ENCODE measurements around the gene MAPK4. TPM values are rescaled to one million over a fixed set of nuclear protein-coding genes. Genes with fewer than 3 reads are reported as not detected.

The MAPK4 gene
- total RNA-seq, 5 donors from 2014 or later (not counting 1 experiment from before 2014, with no cell fraction given) = 0.06 TPM; not detected in 4

DNA sequence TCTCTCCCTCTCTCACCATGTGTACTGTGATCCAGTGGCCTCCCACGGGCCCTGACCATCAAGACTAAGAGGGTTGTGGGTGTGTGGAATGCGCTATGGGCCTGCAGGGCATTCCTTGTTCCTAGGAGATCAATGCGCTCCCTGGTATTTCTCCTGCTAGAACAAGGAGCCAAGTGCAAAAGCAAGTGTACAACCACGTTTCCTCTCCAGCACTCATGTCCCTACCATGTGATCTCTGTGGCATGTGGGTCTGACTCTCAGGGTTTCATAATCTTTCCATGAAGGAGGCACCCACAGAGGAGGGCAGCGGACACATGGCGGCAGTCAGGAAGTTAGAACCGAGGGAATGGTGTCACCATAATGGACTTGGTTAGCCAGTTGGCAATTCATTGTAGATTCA lies 91.4 kb downstream of the MAPK4 start:
- WGBS (ENCODE audit: insufficient coverage) = 100% methylated on average over 1 of the region's 7 CpGs
- Mint-ChIP-seq H3K27ac (no peak overlapping the region), H3K4me3 (no peak overlapping the region), H3K9me3 (peaks cover 0 to 4% (median 0%) of the 10 kb centered on the region in 3 donors), H3K4me1 (no peaks in the 10 kb centered on the region), H3K27me3 (peaks cover 6 to 10% of the 10 kb centered on the region in 2 donors), H3K36me3 (no peaks in the 10 kb centered on the region)
- no peaks in the 10 kb centered on the region for H3K4me1 ChIP-seq (ENCODE audit: control insufficient read depth in 1 of 2, extremely low read depth in 1 of 2, insufficient read depth in 2 of 2, low read length in 2 of 2)
- no peak for DNase-seq
- H3K27ac ChIP-seq (ENCODE audit: low read length) = no peak overlapping the region
- CTCF ChIA-PET = no interaction called here
- H3K27me3 ChIP-seq (replicated peaks in 1 of 2; ENCODE audit: control insufficient read depth in 2 of 2, extremely low read depth in 1 of 2, insufficient read depth in 2 of 2, low read length in 1 of 2) = peaks cover 0 to 6% of the 10 kb centered on the region in 2 experiments
- no peak for ATAC-seq (replicated peaks in 1 of 4)
- no peaks in the 10 kb centered on the region for H3K36me3 ChIP-seq (ENCODE audit: control insufficient read depth in 2 of 2, extremely low read depth in 1 of 2, insufficient read depth in 1 of 2, low read length in 1 of 2)
- H3K4me3 ChIP-seq (ENCODE audit: control insufficient read depth in 1 of 2, extremely low read depth in 1 of 2, low read length in 1 of 2) = no peak overlapping the region
- POLR2A ChIA-PET = no interaction called here
- H3K9me3 ChIP-seq = no peaks in the 10 kb centered on the region

DNA sequence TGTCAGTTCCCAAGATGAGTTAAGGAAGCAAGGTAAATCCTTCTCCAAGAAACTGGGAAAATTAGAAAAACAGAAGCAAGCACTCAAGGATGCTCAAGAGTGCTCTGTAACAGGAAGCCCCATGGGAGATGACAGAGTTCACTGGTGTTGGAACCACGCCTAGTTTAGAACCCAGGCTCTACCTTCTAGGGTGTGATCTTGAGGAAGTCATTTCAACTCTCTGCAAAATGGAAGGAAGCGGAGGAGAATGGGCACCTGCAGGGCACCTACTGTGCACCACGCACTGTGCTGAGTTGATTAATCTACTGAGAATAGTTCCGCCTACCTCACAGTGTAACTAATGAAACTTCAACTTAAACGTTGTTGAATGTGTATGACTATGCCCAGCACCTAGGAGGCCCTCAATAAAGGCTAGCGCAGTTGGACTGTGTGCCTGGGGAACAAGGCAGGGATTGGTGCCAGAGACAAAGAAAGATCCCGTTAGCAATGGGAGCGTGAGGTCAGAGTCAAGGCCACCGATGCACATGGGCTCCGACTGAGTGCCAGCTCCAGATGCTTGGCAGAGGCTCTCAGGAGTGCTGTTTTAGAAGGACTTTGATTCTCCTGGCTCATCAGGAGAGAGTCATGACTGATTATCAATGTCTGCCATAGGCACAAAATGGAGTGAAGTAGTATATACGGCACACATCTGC lies 93.7 kb downstream of the MAPK4 start:
- H3K27me3 Mint-ChIP-seq = peaks cover 6 to 10% of the 10 kb centered on the region in 2 donors
- ATAC-seq (replicated peaks in 1 of 4) = no peak
- Histone ChIP-seq H3K9me3 (no peaks in the 10 kb centered on the region), H3K36me3 (ENCODE audit: control insufficient read depth in 2 of 2, extremely low read depth in 1 of 2, insufficient read depth in 1 of 2, low read length in 1 of 2) (no peaks in the 10 kb centered on the region), H3K27ac (ENCODE audit: low read length) (no peak overlapping the region), H3K27me3 (replicated peaks in 1 of 2; ENCODE audit: control insufficient read depth in 2 of 2, extremely low read depth in 1 of 2, insufficient read depth in 2 of 2, low read length in 1 of 2) (peaks cover 0 to 3% of the 10 kb centered on the region in 2 experiments), H3K4me3 (ENCODE audit: control insufficient read depth in 1 of 2, extremely low read depth in 1 of 2, low read length in 1 of 2) (no peak overlapping the region), H3K4me1 (ENCODE audit: control insufficient read depth in 1 of 2, extremely low read depth in 1 of 2, insufficient read depth in 2 of 2, low read length in 2 of 2) (no peaks in the 10 kb centered on the region)
- no peak overlapping the region for H3K27ac Mint-ChIP-seq
- no peak for DNase-seq
- CTCF ChIA-PET = no interaction called here
- POLR2A ChIA-PET = interaction anchor here in 1 of 2 donors (0.6 kb wide), 1 partner anchor 757 kb away, joined by 3 read pairs; no protein-coding TSS in a partner anchor
- no peak overlapping the region for H3K4me3 Mint-ChIP-seq
- H3K9me3 Mint-ChIP-seq = peaks cover 0 to 4% (median 0%) of the 10 kb centered on the region in 3 donors
- 95% methylated on average over 8 of the region's 11 CpGs for WGBS (ENCODE audit: insufficient coverage)
- H3K36me3 Mint-ChIP-seq = no peaks in the 10 kb centered on the region
- H3K4me1 Mint-ChIP-seq = no peaks in the 10 kb centered on the region

DNA sequence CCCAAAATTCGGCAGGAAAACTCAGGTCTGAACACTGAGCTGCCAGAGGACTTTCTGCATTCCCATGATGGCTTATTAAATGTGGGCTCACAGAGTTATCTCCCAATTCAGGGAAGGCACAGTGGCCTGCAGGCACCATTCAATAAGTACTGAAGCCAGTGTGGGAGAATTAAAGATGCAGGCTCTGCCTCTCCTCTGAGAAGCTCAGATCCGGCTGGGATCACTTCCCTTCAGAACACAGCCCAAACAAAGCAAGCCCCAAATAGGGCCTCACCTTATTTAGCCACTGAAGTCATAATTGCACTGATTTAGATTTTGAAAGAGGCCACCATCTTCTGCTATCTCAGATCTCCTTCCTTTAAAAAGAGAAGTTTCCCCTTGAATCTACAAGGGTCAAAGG lies 94.3 kb downstream of the MAPK4 start:
- peaks cover 6 to 10% of the 10 kb centered on the region in 2 donors for H3K27me3 Mint-ChIP-seq
- H3K36me3 Mint-ChIP-seq = no peaks in the 10 kb centered on the region
- ATAC-seq (replicated peaks in 1 of 4) (no peak), DNase-seq (no peak)
- H3K27me3 ChIP-seq (replicated peaks in 1 of 2; ENCODE audit: control insufficient read depth in 2 of 2, extremely low read depth in 1 of 2, insufficient read depth in 2 of 2, low read length in 1 of 2) = peaks cover 0 to 3% of the 10 kb centered on the region in 2 experiments
- CTCF ChIA-PET = no interaction called here
- H3K4me3 Mint-ChIP-seq = no peak overlapping the region
- no peaks in the 10 kb centered on the region for H3K4me1 Mint-ChIP-seq
- whole genome bisulfite sequencing (ENCODE audit: insufficient coverage) = 57% methylated on average over 1 of the region's 2 CpGs
- no peaks in the 10 kb centered on the region for H3K36me3 ChIP-seq (ENCODE audit: control insufficient read depth in 2 of 2, extremely low read depth in 1 of 2, insufficient read depth in 1 of 2, low read length in 1 of 2)
- no peak overlapping the region for H3K27ac ChIP-seq (ENCODE audit: low read length)
- H3K9me3 Mint-ChIP-seq = peaks cover 0 to 4% (median 0%) of the 10 kb centered on the region in 3 donors
- no peak overlapping the region for H3K27ac Mint-ChIP-seq
- POLR2A ChIA-PET = no interaction called here
- H3K4me1 ChIP-seq (ENCODE audit: control insufficient read depth in 1 of 2, extremely low read depth in 1 of 2, insufficient read depth in 2 of 2, low read length in 2 of 2) = no peaks in the 10 kb centered on the region
- H3K4me3 ChIP-seq (ENCODE audit: control insufficient read depth in 1 of 2, extremely low read depth in 1 of 2, low read length in 1 of 2) = no peak overlapping the region
- H3K9me3 ChIP-seq = no peaks in the 10 kb centered on the region

DNA sequence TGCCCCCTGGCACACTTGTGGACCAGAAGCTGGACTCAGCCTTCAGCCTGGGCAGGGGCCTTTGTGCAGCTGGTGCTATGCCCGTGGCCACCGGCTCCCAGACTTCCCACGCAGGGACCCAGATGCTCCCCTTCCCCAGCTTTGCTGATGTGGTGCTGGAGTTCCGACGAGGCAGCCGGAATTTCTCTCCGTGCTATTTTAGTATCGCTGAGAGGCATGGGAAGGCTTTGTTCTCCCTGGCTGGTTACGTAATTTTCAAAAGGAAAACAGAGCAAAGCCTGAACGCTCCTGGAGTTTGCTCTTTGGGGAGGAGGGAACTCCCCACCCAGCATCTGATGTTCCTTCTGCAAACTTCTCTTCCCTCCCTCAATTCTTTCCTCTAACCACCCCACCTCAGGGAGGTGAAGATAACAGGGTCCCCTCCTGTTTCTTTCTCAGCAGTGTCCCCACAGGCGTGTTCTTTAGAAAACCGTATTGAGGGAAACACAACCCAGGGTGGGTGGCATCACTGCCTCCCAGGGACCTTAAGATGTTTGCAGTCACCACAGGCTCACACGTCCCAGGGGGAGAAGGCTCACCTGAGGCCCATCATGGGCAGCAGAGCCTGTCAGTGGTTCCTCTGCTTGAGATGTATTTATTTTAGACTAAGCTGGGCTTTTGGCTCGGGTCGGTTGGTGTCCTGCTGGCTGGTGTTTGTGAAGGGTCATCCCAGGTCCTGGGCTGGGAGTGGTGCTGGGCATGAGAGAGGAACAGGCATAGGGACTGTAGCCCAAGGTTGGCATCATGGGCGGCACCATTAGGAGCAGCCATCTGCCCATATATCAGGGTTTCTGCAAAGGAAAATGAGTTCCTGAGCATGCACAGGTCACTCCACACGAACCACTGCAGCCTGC lies 95.0 kb downstream of the MAPK4 start:
- H3K27me3 Mint-ChIP-seq = peaks cover 6 to 13% of the 10 kb centered on the region in 2 donors
- POLR2A ChIA-PET = no interaction called here
- CTCF ChIA-PET = no interaction called here
- H3K4me1 Mint-ChIP-seq = no peaks in the 10 kb centered on the region
- Histone ChIP-seq H3K27ac (ENCODE audit: low read length) (no peak overlapping the region), H3K9me3 (no peaks in the 10 kb centered on the region), H3K36me3 (ENCODE audit: control insufficient read depth in 2 of 2, extremely low read depth in 1 of 2, insufficient read depth in 1 of 2, low read length in 1 of 2) (no peaks in the 10 kb centered on the region), H3K4me3 (ENCODE audit: control insufficient read depth in 1 of 2, extremely low read depth in 1 of 2, low read length in 1 of 2) (no peak overlapping the region), H3K27me3 (replicated peaks in 1 of 2; ENCODE audit: control insufficient read depth in 2 of 2, extremely low read depth in 1 of 2, insufficient read depth in 2 of 2, low read length in 1 of 2) (peaks cover 0 to 3% of the 10 kb centered on the region in 2 experiments), H3K4me1 (ENCODE audit: control insufficient read depth in 1 of 2, extremely low read depth in 1 of 2, insufficient read depth in 2 of 2, low read length in 2 of 2) (no peaks in the 10 kb centered on the region)
- peaks cover 0 to 4% (median 0%) of the 10 kb centered on the region in 3 donors for H3K9me3 Mint-ChIP-seq
- ATAC-seq (replicated peaks in 1 of 4) = no peak
- WGBS (ENCODE audit: insufficient coverage) = 76% methylated on average over 6 of the region's 17 CpGs
- H3K4me3 Mint-ChIP-seq = no peak overlapping the region
- no peak for DNase-seq
- H3K36me3 Mint-ChIP-seq = no peaks in the 10 kb centered on the region
- no peak overlapping the region for H3K27ac Mint-ChIP-seq

DNA sequence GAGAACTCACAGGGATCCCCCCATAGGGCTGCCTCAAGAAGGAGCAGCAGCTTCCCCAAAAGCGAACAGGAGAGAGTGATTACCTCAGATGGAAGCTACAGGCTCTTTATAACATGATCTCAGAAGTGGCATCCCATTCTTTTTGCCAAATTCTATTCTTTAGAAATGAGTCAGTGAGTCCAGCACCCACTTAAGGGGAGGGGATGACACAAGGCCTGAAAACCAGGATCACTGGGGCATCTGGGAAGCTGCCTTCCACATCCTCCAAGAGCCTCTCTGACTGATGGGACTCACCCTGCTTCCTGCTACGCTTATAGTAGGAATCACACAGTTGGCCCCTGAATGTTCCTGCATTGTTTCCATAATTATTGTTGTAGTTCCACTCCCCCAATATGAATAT lies 96.5 kb downstream of the MAPK4 start:
- Mint-ChIP-seq H3K27me3 (peaks cover 4 to 10% of the 10 kb centered on the region in 2 donors), H3K9me3 (peaks cover 0 to 4% (median 0%) of the 10 kb centered on the region in 3 donors), H3K27ac (no peak overlapping the region), H3K4me3 (no peak overlapping the region), H3K4me1 (no peaks in the 10 kb centered on the region), H3K36me3 (no peaks in the 10 kb centered on the region)
- Histone ChIP-seq H3K4me3 (ENCODE audit: control insufficient read depth in 1 of 2, extremely low read depth in 1 of 2, low read length in 1 of 2) (no peak overlapping the region), H3K27ac (ENCODE audit: low read length) (no peak overlapping the region), H3K36me3 (ENCODE audit: control insufficient read depth in 2 of 2, extremely low read depth in 1 of 2, insufficient read depth in 1 of 2, low read length in 1 of 2) (no peaks in the 10 kb centered on the region), H3K9me3 (no peaks in the 10 kb centered on the region), H3K4me1 (ENCODE audit: control insufficient read depth in 1 of 2, extremely low read depth in 1 of 2, insufficient read depth in 2 of 2, low read length in 2 of 2) (no peaks in the 10 kb centered on the region), H3K27me3 (replicated peaks in 1 of 2; ENCODE audit: control insufficient read depth in 2 of 2, extremely low read depth in 1 of 2, insufficient read depth in 2 of 2, low read length in 1 of 2) (no peaks in the 10 kb centered on the region)
- DNase-seq (no peak), ATAC-seq (replicated peaks in 1 of 4) (no peak)
- ChIA-PET POLR2A (no interaction called here), CTCF (no interaction called here)
- 100% methylated on average over 1 of the region's 2 CpGs for WGBS (ENCODE audit: insufficient coverage)

DNA sequence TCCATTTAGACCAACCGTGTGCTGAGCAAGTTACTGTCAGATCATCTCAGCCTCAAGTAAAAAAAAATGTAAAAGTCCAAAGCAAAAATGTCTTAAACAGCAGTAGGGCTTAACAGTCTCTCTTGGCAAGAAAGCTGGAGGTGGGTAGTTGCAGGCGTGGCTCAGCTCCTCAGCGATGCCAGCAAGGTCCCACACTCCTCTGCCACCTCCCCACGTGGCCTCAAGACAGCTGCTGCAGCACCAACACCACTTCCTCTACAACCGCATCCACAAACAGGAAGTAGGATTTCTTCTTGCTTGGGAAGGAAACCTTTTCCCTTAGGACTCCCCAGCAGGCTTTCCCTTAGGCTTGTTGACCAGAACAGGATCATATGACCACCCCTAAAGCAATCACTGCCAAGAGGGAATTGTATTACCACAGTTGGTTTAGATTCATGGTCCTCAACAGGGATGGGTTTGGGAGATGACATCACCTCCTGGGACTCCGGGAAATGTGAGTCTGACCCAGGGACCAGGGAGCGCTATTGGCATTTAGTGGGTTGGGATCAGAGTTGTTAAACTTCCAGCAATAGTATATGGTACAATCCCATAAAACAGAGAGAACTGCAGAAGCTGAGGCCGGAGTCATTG lies 97.1 kb downstream of the MAPK4 start:
- CTCF ChIA-PET = no interaction called here
- no peaks in the 10 kb centered on the region for H3K4me1 ChIP-seq (ENCODE audit: control insufficient read depth in 1 of 2, extremely low read depth in 1 of 2, insufficient read depth in 2 of 2, low read length in 2 of 2)
- peaks cover 4 to 10% of the 10 kb centered on the region in 2 donors for H3K27me3 Mint-ChIP-seq
- no peak overlapping the region for H3K4me3 ChIP-seq (ENCODE audit: control insufficient read depth in 1 of 2, extremely low read depth in 1 of 2, low read length in 1 of 2)
- no peaks in the 10 kb centered on the region for H3K27me3 ChIP-seq (replicated peaks in 1 of 2; ENCODE audit: control insufficient read depth in 2 of 2, extremely low read depth in 1 of 2, insufficient read depth in 2 of 2, low read length in 1 of 2)
- peaks cover 0 to 4% (median 2%) of the 10 kb centered on the region in 3 donors for H3K9me3 Mint-ChIP-seq
- WGBS (ENCODE audit: insufficient coverage) = 83% methylated on average over 3 of the region's 8 CpGs
- H3K4me1 Mint-ChIP-seq = no peaks in the 10 kb centered on the region
- POLR2A ChIA-PET = no interaction called here
- no peak overlapping the region for H3K27ac ChIP-seq (ENCODE audit: low read length)
- DNase-seq = no peak
- no peak overlapping the region for H3K4me3 Mint-ChIP-seq
- H3K27ac Mint-ChIP-seq = no peak overlapping the region
- no peaks in the 10 kb centered on the region for H3K36me3 Mint-ChIP-seq
- ATAC-seq (replicated peaks in 1 of 4) = no peak
- no peaks in the 10 kb centered on the region for H3K36me3 ChIP-seq (ENCODE audit: control insufficient read depth in 2 of 2, extremely low read depth in 1 of 2, insufficient read depth in 1 of 2, low read length in 1 of 2)
- no peaks in the 10 kb centered on the region for H3K9me3 ChIP-seq
